HUES6 (cell line): ENCODE data around the gene TNK2.
"Not testable (repeated sequence)": the region's sequence is repeated elsewhere in the genome, so short reads cannot be mapped to it uniquely, and the experiment has no call there.

Experiments used
- H3K27ac ChIP-seq: 2 replicates; pipeline ENCODE4 v1.7.0; 2013; ENCODE audit warnings: low read depth, mild to moderate bottlenecking, low read length, inconsistent platforms
- H3K27me3 ChIP-seq: 2 replicates; pipeline ENCODE4 v1.6.1; 2013; ENCODE audit warnings: low read length; ENCODE audit not compliant: control insufficient read depth, insufficient read depth
- H3K36me3 ChIP-seq: 2 replicates; pipeline ENCODE4 v1.6.1; 2013; ENCODE audit warnings: low read length; ENCODE audit not compliant: control insufficient read depth, insufficient read depth
- H3K4me1 ChIP-seq: 2 replicates; pipeline ENCODE4 v1.6.1; 2013; ENCODE audit warnings: low read length; ENCODE audit not compliant: control insufficient read depth, insufficient read depth
- H3K4me3 ChIP-seq: 2 replicates; pipeline ENCODE4 v1.5.1; 2013; ENCODE audit warnings: low read depth, low read length
- H3K9ac ChIP-seq: one replicate; pipeline ENCODE4 v1.6.1; 2013; ENCODE audit warnings: mild to moderate bottlenecking, low read length
- H3K9me3 ChIP-seq: 2 replicates; pipeline ENCODE4 v1.6.1; 2013; ENCODE audit warnings: low read depth, low read length; ENCODE audit not compliant: control insufficient read depth, insufficient read depth

TNK2 gene

DNA sequence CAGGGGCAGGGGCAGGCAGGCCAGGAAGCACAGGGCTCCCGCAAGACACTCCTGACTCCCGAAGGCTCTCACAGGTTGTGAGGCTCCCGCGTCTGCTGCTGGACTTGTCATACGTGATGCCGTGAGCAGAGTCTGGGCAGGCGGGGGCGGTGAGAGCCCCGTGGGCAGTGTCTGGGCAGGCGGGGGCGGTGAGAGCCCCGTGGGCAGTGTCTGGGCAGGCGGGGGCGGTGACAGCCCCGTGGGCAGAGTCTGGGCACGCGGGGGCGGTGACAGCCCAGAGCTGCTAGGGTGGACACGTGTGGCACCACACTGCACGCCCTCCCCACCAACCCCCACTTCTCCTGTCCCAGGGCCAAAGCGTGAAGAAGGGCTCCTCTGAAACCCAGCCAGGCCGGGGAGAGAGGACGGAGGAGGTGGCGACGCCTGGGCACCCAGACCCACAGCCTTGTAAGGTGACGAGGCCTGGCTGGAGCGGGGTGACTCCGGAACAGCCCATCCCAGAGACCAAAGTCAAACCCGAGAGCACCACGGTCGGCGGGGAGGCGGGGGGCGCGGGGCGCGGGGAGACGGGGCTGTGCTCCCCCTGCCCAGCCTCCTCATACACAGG is 35.0 kb downstream of the TNK2 start:
- Histone ChIP-seq H3K4me1 (peaks cover 4% of the 10 kb centered on the region; the same call in 1 of the 2 replicates), H3K9ac (no peak overlapping the region), H3K36me3 (peaks cover 48% of the 10 kb centered on the region), H3K27ac (peak overlapping the region; percentile 38; the same call in 1 of the 2 replicates), H3K4me3 (no peak overlapping the region), H3K27me3 (no peaks in the 10 kb centered on the region), H3K9me3 (no peaks in the 10 kb centered on the region)

DNA sequence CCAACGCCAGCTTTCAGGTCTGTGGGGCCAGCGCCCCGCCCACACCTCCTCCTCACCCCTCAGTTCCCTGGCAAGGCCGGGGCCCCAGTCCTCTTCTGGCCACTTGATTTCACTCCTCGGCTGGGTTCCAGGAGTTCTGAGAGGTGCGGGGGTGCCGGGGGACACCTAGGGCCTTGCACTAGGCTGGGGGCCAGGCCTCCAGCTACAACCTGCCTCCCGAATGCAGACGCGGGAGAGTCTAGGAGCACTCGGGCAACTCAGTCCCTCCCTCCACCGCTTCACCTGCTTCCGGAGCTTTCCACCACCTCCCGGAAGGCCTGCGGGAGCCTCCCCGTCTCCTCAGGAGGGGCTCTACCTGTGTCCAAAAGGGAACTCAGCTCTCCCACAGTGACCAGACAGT is 35.6 kb downstream of the TNK2 start:
- Histone ChIP-seq H3K27me3 (no peaks in the 10 kb centered on the region), H3K36me3 (peaks cover 47% of the 10 kb centered on the region), H3K27ac (no peak overlapping the region)

DNA sequence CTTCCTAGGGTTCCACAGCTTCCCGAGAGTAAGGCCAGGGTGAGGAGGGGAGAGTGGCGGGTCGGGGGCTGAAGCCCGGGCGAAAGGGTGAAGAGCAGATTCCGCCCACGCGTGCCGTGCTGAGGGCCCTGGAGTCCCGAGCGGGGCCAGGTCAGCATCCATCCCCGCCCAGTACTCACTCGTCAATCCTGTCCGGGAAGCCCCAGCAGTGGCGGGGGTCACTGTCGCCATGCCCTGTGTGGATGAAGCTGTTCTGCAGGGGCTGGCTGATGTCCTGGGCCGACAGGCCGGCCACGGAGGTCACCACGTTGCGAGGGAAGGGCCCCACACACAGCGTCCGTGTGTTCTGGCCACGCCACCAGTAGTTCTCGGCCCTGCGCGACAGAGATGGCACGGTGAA is 36.3 kb downstream of the TNK2 start:
- Histone ChIP-seq H3K4me1 (peaks cover 4% of the 10 kb centered on the region; the same call in 1 of the 2 replicates), H3K27me3 (no peaks in the 10 kb centered on the region), H3K36me3 (peaks cover 46% of the 10 kb centered on the region), H3K4me3 (no peak overlapping the region), H3K27ac (no peak overlapping the region), H3K9me3 (no peaks in the 10 kb centered on the region), H3K9ac (no peak overlapping the region)

More for the DNA sequence above, 35.6 kb downstream of the TNK2 start:
- H3K9me3 ChIP-seq: no peaks in the 10 kb centered on the region
- H3K4me1 ChIP-seq: peaks cover 4% of the 10 kb centered on the region; the same call in 1 of the 2 replicates
- no peak overlapping the region for H3K4me3 ChIP-seq
- H3K9ac ChIP-seq: no peak overlapping the region

DNA sequence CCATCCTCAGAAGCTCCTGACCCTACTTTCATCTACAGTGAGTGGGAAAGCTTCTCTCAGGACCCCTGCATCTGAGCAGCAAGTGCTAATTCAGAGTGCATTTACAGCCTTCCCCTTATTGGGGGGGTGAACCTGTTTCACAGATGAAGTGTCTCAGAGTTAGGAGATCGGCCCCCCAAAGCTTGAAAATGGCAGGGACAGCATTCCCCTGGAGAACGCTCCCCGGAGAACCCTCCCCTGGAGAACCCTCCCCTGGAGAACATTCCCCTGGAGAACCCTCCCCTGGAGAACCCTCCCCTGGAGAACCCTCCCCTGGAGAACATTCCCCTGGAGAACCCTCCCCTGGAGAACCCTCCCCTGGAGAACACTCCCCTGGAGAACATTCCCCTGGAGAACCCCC is 36.7 kb downstream of the TNK2 start:
- H3K9ac ChIP-seq, H3K4me3 ChIP-seq, H3K27ac ChIP-seq, H3K4me1 ChIP-seq, H3K27me3 ChIP-seq, H3K9me3 ChIP-seq: not testable (repeated sequence)
- H3K36me3 ChIP-seq: peaks cover 44% of the 10 kb centered on the region

DNA sequence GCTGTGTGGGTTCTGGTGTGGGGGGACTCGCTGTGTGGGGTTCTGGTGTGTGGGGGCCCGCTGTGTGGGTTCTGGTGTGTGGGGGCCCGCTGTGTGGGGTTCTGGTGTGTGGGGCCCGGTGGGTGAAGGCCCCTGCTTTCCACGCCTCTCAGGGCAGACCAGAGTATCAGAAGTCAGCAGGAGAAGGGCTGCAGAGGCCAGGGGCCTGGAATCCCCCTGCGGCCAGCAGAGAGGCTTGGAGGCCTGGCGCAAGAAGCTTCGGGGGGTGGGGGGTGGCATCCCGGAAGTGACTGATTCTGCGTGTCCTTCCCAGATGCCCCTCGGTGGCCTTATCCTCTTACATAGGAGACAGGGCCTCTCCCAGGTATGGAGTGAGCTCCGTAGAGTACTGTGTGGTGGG is 37.4 kb downstream of the TNK2 start:
- peaks cover 49% of the 10 kb centered on the region for H3K36me3 ChIP-seq
- H3K4me1 ChIP-seq: no peaks in the 10 kb centered on the region; the same call in 1 of the 2 replicates
- H3K27me3 ChIP-seq: no peaks in the 10 kb centered on the region
- no peaks in the 10 kb centered on the region for H3K9me3 ChIP-seq
- no peak overlapping the region for H3K4me3 ChIP-seq
- no peak overlapping the region for H3K9ac ChIP-seq
- no peak overlapping the region for H3K27ac ChIP-seq

DNA sequence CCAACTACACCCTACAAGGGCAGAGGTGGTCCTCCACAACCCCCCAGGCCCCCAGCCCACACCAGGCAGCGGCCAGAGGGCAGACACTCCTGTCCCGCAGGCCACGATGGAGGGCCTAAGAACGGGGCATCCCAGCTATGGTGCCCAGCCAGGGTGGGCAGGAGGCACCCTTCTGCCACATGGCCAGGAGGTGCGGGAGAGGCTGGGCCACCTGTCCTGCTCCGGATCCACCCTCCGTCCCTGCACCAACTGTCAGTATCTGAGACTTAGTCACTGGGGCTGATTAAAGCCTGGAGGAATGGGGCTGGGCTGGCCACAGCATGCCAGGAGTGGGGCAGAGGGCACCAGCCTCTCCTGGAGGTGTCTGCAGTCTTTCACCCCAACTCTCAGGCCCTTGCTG is 37.9 kb downstream of the TNK2 start:
- H3K4me3 ChIP-seq: no peak overlapping the region
- no peak overlapping the region for H3K27ac ChIP-seq
- no peaks in the 10 kb centered on the region for H3K27me3 ChIP-seq
- H3K9me3 ChIP-seq: no peaks in the 10 kb centered on the region
- peaks cover 52% of the 10 kb centered on the region for H3K36me3 ChIP-seq
- H3K9ac ChIP-seq: no peak overlapping the region
- H3K4me1 ChIP-seq: no peaks in the 10 kb centered on the region; the same call in 1 of the 2 replicates

DNA sequence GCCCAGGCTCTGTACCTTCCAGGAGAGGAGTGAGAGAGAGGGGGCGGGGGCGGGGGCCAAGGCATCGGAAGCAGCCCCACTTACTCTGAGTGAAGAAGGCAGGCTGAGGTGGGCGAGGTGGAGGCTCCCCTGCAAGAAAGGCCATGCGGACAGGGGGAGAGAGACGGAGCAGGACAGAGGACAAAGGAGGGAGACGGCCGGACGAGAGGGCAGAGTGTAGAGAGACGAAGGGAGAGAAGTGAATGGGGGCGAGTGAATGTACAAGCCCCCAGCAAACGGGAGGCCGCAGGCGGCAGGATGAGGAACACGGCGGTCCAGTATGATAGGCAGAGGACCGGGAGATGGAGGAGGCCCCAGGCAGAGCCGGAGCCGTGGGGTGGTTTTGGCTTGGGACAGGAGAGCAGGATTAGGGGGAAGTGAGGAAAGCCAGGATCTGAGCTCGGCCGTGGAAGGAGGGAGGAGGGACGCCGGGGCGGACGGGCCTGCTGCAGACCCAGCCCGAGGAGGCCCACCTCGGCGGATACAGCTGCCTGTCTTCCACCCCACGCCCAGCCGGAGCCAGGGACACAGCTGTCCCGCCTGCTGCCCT is 38.8 kb downstream of the TNK2 start:
- Histone ChIP-seq H3K36me3 (peaks cover 54% of the 10 kb centered on the region), H3K27me3 (no peaks in the 10 kb centered on the region), H3K4me3 (no peak overlapping the region), H3K9ac (no peak overlapping the region), H3K9me3 (no peaks in the 10 kb centered on the region), H3K27ac (no peak overlapping the region), H3K4me1 (no peaks in the 10 kb centered on the region; the same call in 1 of the 2 replicates)

DNA sequence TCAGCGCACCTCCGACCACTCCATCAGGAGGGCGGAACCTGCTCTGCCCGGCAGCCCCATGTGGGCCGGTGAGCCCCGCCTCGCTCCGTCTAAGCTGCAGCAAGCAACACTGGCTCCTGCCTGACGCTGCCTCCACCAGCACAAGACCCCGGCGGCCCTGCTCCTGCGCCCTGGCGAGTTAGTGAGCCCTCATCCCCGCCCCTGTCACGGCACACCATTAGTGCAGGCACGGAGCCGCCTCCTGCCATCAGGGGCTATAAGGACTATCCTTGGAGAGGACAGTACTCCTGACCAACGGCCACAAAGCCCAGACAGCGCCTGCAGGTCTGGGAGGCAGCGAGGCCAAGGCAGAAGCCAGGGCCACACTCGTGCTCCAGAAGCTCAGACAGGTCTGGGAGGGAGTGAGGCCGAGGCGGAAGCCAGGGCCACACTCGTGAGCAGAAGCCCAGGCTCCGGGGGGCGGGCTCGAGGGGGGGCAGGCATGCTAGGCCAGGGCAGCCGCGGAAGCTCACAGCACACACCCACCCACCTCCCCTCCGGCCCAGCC is 39.4 kb downstream of the TNK2 start:
- H3K27ac ChIP-seq: no peak overlapping the region
- H3K36me3 ChIP-seq: peaks cover 54% of the 10 kb centered on the region
- H3K9me3 ChIP-seq: no peaks in the 10 kb centered on the region

DNA sequence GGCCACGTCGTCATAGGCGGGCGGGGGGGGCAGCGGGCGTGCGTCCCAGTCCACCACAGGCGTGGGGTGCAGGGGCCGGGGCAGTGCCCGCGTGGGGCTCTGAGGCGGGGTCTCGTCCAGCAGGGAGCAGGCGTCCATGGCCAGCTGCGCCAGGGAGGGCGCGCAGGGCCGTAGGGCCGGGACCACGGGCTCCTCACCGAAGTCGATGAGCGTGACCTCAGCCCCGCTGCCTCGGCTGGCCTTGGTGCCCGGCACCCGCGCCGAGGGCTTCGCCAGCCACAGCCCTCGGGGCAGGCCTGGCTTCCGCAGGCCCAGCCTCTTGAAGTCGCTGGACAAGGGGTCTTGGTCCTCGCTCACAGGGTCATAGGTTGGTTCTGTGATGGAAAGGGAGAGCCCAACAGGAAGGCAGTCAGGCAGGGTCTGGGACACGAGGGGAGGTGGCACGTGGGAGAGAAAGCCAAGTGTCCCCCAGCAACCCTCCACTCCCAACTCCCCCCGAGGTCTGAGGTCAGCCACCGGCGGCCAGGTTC is 40.0 kb downstream of the TNK2 start:
- Histone ChIP-seq H3K4me3 (no peak overlapping the region), H3K4me1 (peaks cover 1% of the 10 kb centered on the region; the same call in 1 of the 2 replicates), H3K27me3 (no peaks in the 10 kb centered on the region), H3K27ac (no peak overlapping the region), H3K36me3 (peaks cover 58% of the 10 kb centered on the region), H3K9me3 (no peaks in the 10 kb centered on the region), H3K9ac (no peak overlapping the region)

More for the DNA sequence above, 39.4 kb downstream of the TNK2 start:
- no peaks in the 10 kb centered on the region for H3K27me3 ChIP-seq
- H3K4me3 ChIP-seq: no peak overlapping the region
- no peak overlapping the region for H3K9ac ChIP-seq
- no peaks in the 10 kb centered on the region; the same call in 1 of the 2 replicates for H3K4me1 ChIP-seq

DNA sequence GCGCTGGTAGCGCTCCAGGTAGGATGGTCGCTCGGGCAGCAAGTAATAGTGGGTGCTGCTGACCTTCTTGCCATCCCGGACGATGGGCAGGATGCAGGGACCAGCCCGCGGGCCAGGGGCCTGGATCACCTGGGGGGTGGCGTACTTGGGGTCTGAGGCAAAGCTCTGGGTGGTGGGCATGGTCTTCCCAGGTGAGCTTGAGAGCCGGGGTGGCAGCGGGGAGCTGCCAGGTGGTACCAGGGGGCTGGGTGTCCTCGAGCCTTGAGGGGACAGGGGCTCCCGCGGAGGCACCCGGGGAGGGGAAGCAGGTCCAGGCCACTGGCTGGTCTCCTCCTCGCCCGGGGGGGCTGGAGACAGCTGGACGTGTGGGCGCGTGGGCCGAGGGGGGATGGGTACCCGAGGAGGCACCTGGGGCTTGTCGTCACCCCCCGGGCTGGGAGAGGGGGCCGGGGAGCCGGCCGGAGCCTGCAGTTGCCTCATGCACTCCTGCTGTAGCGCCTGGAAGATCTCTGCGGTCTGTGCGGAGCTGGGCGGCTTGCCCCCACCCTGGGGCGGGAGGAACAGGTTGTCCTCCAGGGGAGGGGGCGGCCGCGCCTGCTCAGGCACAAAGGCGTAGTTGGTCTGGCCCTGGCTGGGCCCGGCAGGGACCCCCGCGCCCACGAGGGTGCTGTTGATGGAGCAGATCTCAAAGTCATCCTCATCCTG is 40.6 kb downstream of the TNK2 start:
- Histone ChIP-seq H3K27ac (no peak overlapping the region), H3K27me3 (no peaks in the 10 kb centered on the region), H3K4me1 (peaks cover 4% of the 10 kb centered on the region; the same call in 1 of the 2 replicates), H3K4me3 (no peak overlapping the region), H3K9me3 (no peaks in the 10 kb centered on the region), H3K36me3 (peaks cover 57% of the 10 kb centered on the region), H3K9ac (no peak overlapping the region)
